ENCODE measurements around the gene RNU6-1.

Gene RNU6-1

DNA sequence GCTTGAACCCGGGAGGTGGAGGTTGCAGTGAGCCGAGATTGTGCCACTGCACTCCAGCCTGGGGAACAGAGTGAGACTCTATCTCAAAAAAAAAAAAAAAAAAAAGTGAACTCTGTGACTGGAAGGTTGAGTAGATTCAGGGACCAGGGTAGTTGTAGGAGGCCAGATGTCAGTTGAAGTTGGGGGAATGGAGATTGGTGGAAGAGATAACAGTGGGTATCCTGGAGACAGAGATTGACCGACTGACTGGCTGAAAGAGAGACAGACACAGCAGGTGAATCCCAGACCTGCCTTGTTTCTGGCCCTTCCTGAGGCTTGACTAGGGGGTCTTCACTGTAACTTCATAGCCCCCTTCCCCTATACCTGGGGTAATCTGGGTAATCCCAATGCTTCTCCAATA, 22.1 kb upstream of the RNU6-1 start:
- H3K4me3 ChIP-seq (ENCODE audit: low read depth, low read length): no peak overlapping the region
- TF ChIP-seq, protein P1, sequence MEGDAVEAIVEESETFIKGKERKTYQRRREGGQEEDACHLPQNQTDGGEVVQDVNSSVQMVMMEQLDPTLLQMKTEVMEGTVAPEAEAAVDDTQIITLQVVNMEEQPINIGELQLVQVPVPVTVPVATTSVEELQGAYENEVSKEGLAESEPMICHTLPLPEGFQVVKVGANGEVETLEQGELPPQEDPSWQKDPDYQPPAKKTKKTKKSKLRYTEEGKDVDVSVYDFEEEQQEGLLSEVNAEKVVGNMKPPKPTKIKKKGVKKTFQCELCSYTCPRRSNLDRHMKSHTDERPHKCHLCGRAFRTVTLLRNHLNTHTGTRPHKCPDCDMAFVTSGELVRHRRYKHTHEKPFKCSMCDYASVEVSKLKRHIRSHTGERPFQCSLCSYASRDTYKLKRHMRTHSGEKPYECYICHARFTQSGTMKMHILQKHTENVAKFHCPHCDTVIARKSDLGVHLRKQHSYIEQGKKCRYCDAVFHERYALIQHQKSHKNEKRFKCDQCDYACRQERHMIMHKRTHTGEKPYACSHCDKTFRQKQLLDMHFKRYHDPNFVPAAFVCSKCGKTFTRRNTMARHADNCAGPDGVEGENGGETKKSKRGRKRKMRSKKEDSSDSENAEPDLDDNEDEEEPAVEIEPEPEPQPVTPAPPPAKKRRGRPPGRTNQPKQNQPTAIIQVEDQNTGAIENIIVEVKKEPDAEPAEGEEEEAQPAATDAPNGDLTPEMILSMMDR (IDR thresholded peaks at IDR 0.05; ENCODE audit: low read depth, low read length): no peak
- DNase-seq (ENCODE audit: low read depth, low spot score): no peak
- in situ Hi-C loops (cut with HindIII; ENCODE audit: low sequenced_read_pairs): no loop called here

DNA sequence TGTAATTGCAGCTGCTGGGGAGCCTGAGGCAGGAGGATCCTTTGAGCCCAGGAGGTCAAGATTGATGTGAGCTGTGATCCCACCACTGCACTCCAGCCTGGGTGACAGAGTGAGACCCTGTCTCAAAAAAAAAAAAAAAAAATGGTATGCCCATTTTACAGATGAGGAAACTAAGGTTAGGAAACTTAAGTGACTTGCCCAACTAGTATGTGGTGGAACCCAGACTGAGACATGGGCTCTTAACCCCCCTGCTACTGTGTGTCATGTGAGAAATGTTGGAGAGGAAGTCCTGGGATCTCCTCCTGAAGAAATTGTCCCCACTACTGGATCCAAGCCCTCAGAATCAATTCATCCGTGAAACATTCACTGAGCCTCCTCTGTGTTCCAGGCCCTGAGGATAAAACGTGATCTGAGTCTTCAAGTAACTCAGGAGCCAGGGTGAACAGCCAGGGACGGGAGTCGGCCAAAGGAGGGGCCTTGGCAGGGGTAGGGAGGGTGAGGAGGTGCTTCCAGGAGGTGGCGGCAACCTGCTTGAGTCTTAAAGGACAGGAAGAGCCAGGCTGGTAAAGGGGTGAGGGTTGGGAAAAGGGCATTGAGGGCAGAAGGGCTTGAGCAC, 19.6 kb upstream of the RNU6-1 start:
- no peak overlapping the region for H3K4me3 ChIP-seq (ENCODE audit: low read depth, low read length)
- TF ChIP-seq, protein P1 (IDR thresholded peaks at IDR 0.05; ENCODE audit: low read depth, low read length): no peak
- in situ Hi-C loops (cut with HindIII; ENCODE audit: low sequenced_read_pairs): no loop called here
- no peak for DNase-seq (ENCODE audit: low read depth, low spot score)

DNA sequence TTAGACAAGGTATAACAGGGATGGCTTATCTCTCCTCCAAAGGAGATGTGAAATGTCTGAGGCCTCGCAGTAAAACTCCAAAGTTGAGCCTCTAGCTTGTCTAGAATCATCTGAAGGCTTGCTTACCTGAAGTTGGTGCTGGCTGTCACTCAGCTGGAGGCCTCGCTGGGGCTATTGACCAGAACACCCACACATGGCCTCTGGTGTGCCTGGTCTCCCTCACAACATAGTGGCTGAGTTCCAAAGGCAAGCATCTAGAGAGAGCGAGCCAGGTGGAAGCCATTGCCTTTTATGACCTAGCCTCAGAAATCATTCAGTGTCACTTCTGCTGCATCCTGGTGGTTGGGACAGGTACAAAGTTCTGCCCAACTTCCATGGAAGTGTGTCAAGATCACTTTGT, 17.4 kb upstream of the RNU6-1 start:
- in situ Hi-C loops (cut with HindIII; ENCODE audit: low sequenced_read_pairs): no loop called here
- no peak overlapping the region for H3K4me3 ChIP-seq (ENCODE audit: low read depth, low read length)
- TF ChIP-seq, protein P1 (IDR thresholded peaks at IDR 0.05; ENCODE audit: low read depth, low read length): no peak
- no peak for DNase-seq (ENCODE audit: low read depth, low spot score)

DNA sequence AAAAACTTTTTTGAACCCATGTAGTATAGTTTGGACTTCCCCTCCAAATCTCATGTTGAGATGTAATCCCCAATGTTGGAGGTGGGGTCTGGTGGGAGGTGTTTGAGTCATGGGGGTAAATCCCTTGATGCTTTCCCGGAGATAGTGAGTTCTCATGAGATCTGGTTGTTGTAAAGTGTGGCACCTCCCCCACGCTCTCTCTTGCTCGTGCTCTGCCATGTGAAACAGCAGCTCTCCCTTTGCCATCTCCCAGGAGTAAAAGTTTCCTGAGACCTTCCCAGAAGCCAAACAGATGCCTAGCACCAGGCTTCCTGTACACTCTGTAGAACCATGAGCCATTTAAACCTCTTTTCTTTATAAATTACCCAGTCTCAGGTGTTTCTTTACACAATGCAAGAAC, 16.0 kb upstream of the RNU6-1 start:
- DNase-seq (ENCODE audit: low read depth, low spot score): no peak
- no peak overlapping the region for H3K4me3 ChIP-seq (ENCODE audit: low read depth, low read length)
- in situ Hi-C loops (cut with HindIII; ENCODE audit: low sequenced_read_pairs): no loop called here

DNA sequence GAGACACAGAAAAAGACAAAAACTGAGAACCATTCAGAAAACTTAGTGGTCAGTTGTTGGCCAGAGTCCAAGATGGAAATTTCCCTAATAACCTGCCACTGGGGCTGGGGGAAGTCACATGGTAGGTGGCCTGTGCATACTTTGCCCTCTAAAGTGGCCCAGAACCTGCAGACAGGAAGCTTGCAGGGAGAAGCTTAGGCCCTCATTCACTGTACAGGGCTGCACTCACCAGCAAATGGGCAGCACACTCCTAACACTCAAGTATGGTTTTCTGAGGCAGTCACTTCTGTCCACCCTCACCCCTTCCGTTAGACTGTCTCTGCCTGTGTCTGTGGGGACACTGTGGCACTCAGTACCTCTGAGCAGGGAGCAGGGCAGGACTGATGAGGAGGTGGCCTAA, 14.5 kb upstream of the RNU6-1 start:
- no peak for DNase-seq (ENCODE audit: low read depth, low spot score)
- TF ChIP-seq, protein P1 (IDR thresholded peaks at IDR 0.05; ENCODE audit: low read depth, low read length): no peak
- no peak overlapping the region for H3K4me3 ChIP-seq (ENCODE audit: low read depth, low read length)
- in situ Hi-C loops (cut with HindIII; ENCODE audit: low sequenced_read_pairs): no loop called here

More for the DNA sequence above, 16.0 kb upstream of the RNU6-1 start:
- TF ChIP-seq, protein P1 (IDR thresholded peaks at IDR 0.05; ENCODE audit: low read depth, low read length): no peak

DNA sequence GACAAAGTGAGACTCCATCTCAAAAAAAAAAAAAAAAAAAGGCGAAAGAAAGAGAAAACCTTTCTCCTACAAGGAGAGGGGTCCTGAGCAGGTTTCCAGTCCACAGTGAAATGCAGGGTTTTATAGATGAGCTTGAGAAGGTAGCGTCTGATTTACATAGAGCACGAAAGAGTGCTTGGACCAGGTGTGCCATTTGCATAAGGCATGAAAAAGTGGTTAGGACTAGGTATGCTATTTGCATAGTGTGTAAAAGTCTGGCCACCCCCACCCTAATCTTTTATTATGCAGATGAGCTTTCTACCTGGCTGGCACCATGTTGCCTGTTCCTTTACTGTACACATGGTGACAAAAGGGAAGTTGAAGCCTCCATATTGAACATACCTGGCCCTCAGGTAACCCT, 13.6 kb upstream of the RNU6-1 start:
- TF ChIP-seq, protein P1 (IDR thresholded peaks at IDR 0.05; ENCODE audit: low read depth, low read length): no peak
- in situ Hi-C loops (cut with HindIII; ENCODE audit: low sequenced_read_pairs): no loop called here
- DNase-seq (ENCODE audit: low read depth, low spot score): no peak
- H3K4me3 ChIP-seq (ENCODE audit: low read depth, low read length): no peak overlapping the region
